Measurements from ENCODE around the gene ITGBL1.

Gene ITGBL1

DNA sequence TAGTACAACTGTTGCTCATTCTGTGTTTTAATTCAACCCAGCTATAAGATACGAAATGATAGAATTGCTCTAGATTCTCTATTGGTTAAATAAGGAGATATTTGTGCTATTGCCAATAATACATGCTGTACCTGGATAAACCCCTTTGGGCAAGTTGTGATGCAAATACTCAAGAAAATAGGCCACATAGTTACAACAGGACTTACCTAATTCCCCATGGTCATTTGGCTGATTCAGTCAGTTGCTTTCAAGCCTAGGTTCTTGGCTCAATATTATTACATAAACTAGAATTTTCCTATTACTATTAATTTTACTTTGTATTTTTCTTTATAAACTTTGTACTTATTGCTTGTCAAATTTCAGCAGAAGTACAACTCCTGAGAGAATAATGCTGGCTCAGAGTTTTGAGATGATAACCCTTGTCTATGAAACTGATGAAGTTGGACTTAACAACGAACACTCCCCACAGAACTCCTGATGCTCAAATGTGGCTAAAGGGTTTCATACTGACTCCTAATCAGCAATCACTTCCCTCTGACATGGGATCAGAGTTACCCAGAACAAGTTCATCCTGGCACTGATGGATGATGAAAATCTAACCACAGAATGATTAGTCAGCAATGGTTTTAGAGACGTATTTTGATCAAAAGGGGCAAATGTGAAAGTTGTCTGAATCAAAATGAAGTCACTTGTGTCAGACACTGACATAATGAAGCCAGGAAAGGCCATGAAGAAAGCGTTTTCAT lies 221.1 kb downstream of the ITGBL1 start:
- Histone ChIP-seq H3F3A (ENCODE audit: insufficient read depth, low read length) (no peaks in the 10 kb centered on the region), H3K27ac (ENCODE audit: low read depth, low read length, poor library complexity, severe bottlenecking) (no peak overlapping the region), H3K4me3 (ENCODE audit: low read depth, low read length, poor library complexity, severe bottlenecking) (no peak overlapping the region), H3K9me3 (ENCODE audit: low read length) (no peaks in the 10 kb centered on the region), H3K27me3 (ENCODE audit: insufficient read depth, low read length) (no peaks in the 10 kb centered on the region), H3K36me3 (ENCODE audit: insufficient read depth, low read length) (no peaks in the 10 kb centered on the region), H3K79me2 (ENCODE audit: insufficient read depth, low read length) (no peaks in the 10 kb centered on the region), H3K9me2 (ENCODE audit: low read depth, low read length) (no peaks in the 10 kb centered on the region; the same call in 1 of the 2 replicates), H3K4me2 (ENCODE audit: low read length) (no peak overlapping the region), H4K20me1 (ENCODE audit: insufficient read depth, low read length) (no peaks in the 10 kb centered on the region), H3K9ac (ENCODE audit: low read length) (no peak overlapping the region), H3K4me1 (ENCODE audit: insufficient read depth, low read length, severe bottlenecking) (peaks cover 4% of the 10 kb centered on the region), H2AFZ (ENCODE audit: low read length) (no peak overlapping the region)
- TF ChIP-seq, protein P1, sequence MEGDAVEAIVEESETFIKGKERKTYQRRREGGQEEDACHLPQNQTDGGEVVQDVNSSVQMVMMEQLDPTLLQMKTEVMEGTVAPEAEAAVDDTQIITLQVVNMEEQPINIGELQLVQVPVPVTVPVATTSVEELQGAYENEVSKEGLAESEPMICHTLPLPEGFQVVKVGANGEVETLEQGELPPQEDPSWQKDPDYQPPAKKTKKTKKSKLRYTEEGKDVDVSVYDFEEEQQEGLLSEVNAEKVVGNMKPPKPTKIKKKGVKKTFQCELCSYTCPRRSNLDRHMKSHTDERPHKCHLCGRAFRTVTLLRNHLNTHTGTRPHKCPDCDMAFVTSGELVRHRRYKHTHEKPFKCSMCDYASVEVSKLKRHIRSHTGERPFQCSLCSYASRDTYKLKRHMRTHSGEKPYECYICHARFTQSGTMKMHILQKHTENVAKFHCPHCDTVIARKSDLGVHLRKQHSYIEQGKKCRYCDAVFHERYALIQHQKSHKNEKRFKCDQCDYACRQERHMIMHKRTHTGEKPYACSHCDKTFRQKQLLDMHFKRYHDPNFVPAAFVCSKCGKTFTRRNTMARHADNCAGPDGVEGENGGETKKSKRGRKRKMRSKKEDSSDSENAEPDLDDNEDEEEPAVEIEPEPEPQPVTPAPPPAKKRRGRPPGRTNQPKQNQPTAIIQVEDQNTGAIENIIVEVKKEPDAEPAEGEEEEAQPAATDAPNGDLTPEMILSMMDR (IDR thresholded peaks at IDR 0.05; ENCODE audit: low read length), result no peak
- no peak for TF ChIP-seq EZH2 (IDR thresholded peaks at IDR 0.05; ENCODE audit: borderline replicate concordance, low read length)

DNA sequence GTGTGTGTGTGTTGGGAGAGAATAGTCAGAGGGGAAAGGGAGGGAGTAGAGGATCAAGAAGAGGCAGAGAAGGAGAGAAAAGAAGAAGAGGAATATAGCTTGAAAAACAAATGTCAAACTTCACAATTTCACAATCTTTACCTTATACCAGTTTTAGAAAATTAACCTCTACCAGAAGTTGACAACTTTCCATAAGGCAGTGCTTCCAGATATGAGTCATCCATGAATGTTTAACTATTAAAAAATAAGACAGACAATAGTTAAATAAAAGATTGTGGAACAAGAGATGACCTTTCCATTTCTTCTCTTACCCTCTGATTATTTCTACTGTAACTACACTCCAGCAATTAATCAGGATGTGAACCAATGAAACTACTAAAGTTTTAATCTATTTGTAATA lies 229.4 kb downstream of the ITGBL1 start:
- TF ChIP-seq, protein P1 (IDR thresholded peaks at IDR 0.05; ENCODE audit: low read length), result no peak
- TF ChIP-seq EZH2 (IDR thresholded peaks at IDR 0.05; ENCODE audit: borderline replicate concordance, low read length), result no peak
- Histone ChIP-seq H3K9me2 (ENCODE audit: low read depth, low read length) (no peaks in the 10 kb centered on the region), H4K20me1 (ENCODE audit: insufficient read depth, low read length) (no peaks in the 10 kb centered on the region), H3K36me3 (ENCODE audit: insufficient read depth, low read length) (no peaks in the 10 kb centered on the region), H3K4me1 (ENCODE audit: insufficient read depth, low read length, severe bottlenecking) (no peaks in the 10 kb centered on the region), H3K27me3 (ENCODE audit: insufficient read depth, low read length) (no peaks in the 10 kb centered on the region), H3K4me2 (ENCODE audit: low read length) (no peak overlapping the region), H3K9me3 (ENCODE audit: low read length) (no peaks in the 10 kb centered on the region), H3K27ac (ENCODE audit: low read depth, low read length, poor library complexity, severe bottlenecking) (no peak overlapping the region), H3K79me2 (ENCODE audit: insufficient read depth, low read length) (no peaks in the 10 kb centered on the region), H3K9ac (ENCODE audit: low read length) (no peak overlapping the region), H3K4me3 (ENCODE audit: low read depth, low read length, poor library complexity, severe bottlenecking) (no peak overlapping the region), H2AFZ (ENCODE audit: low read length) (no peak overlapping the region), H3F3A (ENCODE audit: insufficient read depth, low read length) (no peaks in the 10 kb centered on the region)

DNA sequence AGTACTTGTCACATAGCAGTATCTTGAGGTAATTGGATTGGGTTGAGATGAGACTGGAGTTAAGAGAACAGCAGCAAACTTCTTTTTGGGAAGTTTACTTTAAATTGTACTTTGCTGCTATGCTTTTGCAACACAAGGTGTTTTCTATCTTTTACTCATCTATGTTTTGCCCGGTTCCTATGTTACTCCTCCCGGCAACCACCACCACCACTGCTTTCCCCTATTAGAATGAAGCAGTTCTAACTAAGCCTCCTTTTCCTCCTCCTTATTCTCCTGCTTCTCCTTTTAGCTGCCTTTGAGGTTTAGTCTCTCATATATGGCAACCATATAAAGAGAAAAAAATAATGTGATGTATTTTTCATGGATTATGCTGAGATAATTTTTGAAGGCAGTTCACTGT lies 233.5 kb downstream of the ITGBL1 start:
- Histone ChIP-seq H3K27ac (ENCODE audit: low read depth, low read length, poor library complexity, severe bottlenecking) (no peak overlapping the region), H3K4me3 (ENCODE audit: low read depth, low read length, poor library complexity, severe bottlenecking) (no peak overlapping the region), H4K20me1 (ENCODE audit: insufficient read depth, low read length) (no peaks in the 10 kb centered on the region), H3K4me2 (ENCODE audit: low read length) (no peak overlapping the region), H3K79me2 (ENCODE audit: insufficient read depth, low read length) (no peaks in the 10 kb centered on the region), H2AFZ (ENCODE audit: low read length) (no peak overlapping the region), H3K9ac (ENCODE audit: low read length) (no peak overlapping the region), H3F3A (ENCODE audit: insufficient read depth, low read length) (no peaks in the 10 kb centered on the region), H3K9me3 (ENCODE audit: low read length) (no peaks in the 10 kb centered on the region), H3K9me2 (ENCODE audit: low read depth, low read length) (no peaks in the 10 kb centered on the region), H3K4me1 (ENCODE audit: insufficient read depth, low read length, severe bottlenecking) (no peaks in the 10 kb centered on the region), H3K36me3 (ENCODE audit: insufficient read depth, low read length) (no peaks in the 10 kb centered on the region), H3K27me3 (ENCODE audit: insufficient read depth, low read length) (no peaks in the 10 kb centered on the region; the same call in 1 of the 2 replicates)
- TF ChIP-seq, protein P1 (IDR thresholded peaks at IDR 0.05; ENCODE audit: low read length), result no peak
- TF ChIP-seq EZH2 (IDR thresholded peaks at IDR 0.05; ENCODE audit: borderline replicate concordance, low read length), result no peak
